Measurements from ENCODE around the gene C6orf141.
A peak's percentile ranks its signal among the peaks of the same experiment; 100 is the strongest.

DNA sequence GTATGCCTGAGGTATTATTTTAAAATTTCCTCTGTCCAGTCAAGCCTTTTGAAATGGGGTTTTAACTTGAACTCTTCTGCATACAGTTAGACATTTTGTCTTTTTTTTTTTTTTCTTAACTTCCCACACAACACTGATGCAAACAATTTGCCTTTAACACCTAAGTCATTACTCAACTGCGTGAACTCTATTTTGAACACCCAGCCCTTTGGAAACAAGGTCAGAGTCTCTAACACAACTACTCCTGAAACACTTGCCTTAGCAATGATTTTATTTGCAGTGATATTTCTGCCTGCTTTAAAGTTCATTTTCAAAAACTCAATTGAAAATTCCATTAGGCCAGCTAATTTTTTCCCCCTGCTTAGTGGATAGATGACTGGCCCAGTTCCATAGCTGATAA lies 26.6 kb upstream of the C6orf141 start:
- TF ChIP-seq, protein P1, sequence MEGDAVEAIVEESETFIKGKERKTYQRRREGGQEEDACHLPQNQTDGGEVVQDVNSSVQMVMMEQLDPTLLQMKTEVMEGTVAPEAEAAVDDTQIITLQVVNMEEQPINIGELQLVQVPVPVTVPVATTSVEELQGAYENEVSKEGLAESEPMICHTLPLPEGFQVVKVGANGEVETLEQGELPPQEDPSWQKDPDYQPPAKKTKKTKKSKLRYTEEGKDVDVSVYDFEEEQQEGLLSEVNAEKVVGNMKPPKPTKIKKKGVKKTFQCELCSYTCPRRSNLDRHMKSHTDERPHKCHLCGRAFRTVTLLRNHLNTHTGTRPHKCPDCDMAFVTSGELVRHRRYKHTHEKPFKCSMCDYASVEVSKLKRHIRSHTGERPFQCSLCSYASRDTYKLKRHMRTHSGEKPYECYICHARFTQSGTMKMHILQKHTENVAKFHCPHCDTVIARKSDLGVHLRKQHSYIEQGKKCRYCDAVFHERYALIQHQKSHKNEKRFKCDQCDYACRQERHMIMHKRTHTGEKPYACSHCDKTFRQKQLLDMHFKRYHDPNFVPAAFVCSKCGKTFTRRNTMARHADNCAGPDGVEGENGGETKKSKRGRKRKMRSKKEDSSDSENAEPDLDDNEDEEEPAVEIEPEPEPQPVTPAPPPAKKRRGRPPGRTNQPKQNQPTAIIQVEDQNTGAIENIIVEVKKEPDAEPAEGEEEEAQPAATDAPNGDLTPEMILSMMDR (IDR thresholded peaks at IDR 0.05; ENCODE audit: low read depth, low read length, missing input control), result no peak
- TF ChIP-seq JUND (IDR thresholded peaks at IDR 0.05), result peak; percentile 30 to 84
- TF ChIP-seq RXRA (IDR thresholded peaks at IDR 0.05), result peak; percentile 76 to 81
- TF ChIP-seq REST (IDR thresholded peaks at IDR 0.05), result no peak

Data from liver (tissue), 3 donors.